ENCODE results near the gene ZDHHC6. TPM values are rescaled to one million over a fixed set of nuclear protein-coding genes. Genes with fewer than 3 reads are reported as not detected.

The ZDHHC6 gene
- total and polyA plus RNA-seq, 2 of the 8 experiments (the other 6 are each of a cell fraction or from before 2014, with no cell fraction given): 13.6 to 27.4 TPM

DNA sequence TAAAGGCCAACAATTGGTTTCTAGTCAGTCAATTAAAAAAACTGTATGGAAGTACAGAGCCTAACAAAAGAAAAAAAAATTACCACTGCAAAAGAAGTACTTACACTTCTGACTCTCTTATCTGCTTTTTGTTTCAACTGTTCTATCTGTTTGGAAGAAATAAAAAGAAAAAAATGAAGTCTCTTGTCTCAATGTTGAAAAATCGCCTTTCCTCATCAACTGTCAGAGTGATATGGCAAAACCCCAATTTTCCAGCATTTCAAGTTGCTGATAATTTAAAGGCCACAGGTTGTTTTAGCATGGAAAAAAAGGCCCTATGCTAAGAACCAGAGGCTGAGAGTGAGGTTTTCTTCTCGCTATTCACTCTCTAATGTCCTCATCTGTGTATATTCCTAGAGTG lies 13.6 kb downstream of the ZDHHC6 start:
- Histone ChIP-seq H2BK12ac (ENCODE audit: low read depth, low read length) (no peak overlapping the region), H4K5ac (ENCODE audit: insufficient read length, low read depth, low read length) (no peak overlapping the region), H3K27me3 (replicated peaks in 1 of 4; ENCODE audit: control insufficient read depth in 3 of 4, extremely low read depth in 1 of 4, insufficient read depth in 3 of 4, low read length in 3 of 4) (no peaks in the 10 kb centered on the region), H3K14ac (ENCODE audit: insufficient read length) (no peak overlapping the region), H3K4me1 (replicated peaks in 1 of 4; ENCODE audit: control insufficient read depth in 3 of 4, insufficient read depth in 4 of 4, low read length in 3 of 4) (no peaks in the 10 kb centered on the region), H3K27ac (ENCODE audit: low read depth, low read length) (no peak overlapping the region), H3K36me3 (ENCODE audit: control insufficient read depth in 2 of 4, insufficient read depth in 4 of 4, low read length in 3 of 4) (peaks cover 4 to 56% (median 28%) of the 10 kb centered on the region in 4 experiments; a peak in 7 of 8 replicates), H2BK15ac (ENCODE audit: low read length) (no peak overlapping the region), H3K4me2 (ENCODE audit: insufficient read depth in 1 of 2, low read depth in 2 of 2, low read length in 2 of 2) (no peak overlapping the region), H2AK5ac (ENCODE audit: low read depth, low read length) (no peak overlapping the region), H3K23me2 (ENCODE audit: low read depth, low read length) (no peaks in the 10 kb centered on the region; the same call in 1 of the 2 replicates), H3K79me2 (ENCODE audit: control insufficient read depth in 1 of 2, insufficient read depth in 2 of 2, low read length in 2 of 2) (no peaks in the 10 kb centered on the region), H3K9ac (replicated peaks in 1 of 4; ENCODE audit: extremely low read depth in 1 of 4, low read depth in 3 of 4, low read length in 3 of 4) (no peak overlapping the region), H3K9me3 (ENCODE audit: insufficient read depth in 2 of 2, low read depth in 1 of 2, low read length in 1 of 2) (no peaks in the 10 kb centered on the region), H4K20me1 (replicated peaks in 1 of 2; ENCODE audit: control insufficient read depth in 1 of 2, insufficient read depth in 2 of 2, low read length in 2 of 2) (peaks cover 2% of the 10 kb centered on the region in 2 experiments), H3K4me3 (ENCODE audit: extremely low read depth in 1 of 4, insufficient read depth in 2 of 4, low read depth in 3 of 4, low read length in 4 of 4) (no peak overlapping the region), H4K91ac (replicated peaks; ENCODE audit: insufficient read length, low read length) (no peak overlapping the region), H3K23ac (ENCODE audit: insufficient read length) (no peak overlapping the region), H3K4ac (replicated peaks; ENCODE audit: insufficient read length, low read depth, low read length) (no peak overlapping the region), H4K8ac (ENCODE audit: extremely low read depth, insufficient read depth, low read length) (no peak overlapping the region), H3K79me1 (ENCODE audit: low read depth, low read length) (no peaks in the 10 kb centered on the region), H2AFZ (ENCODE audit: low read length) (no peak overlapping the region), H3K56ac (replicated peaks; ENCODE audit: insufficient read length, low read depth, low read length) (no peak overlapping the region), H3K18ac (ENCODE audit: extremely low read depth, low read length) (no peak overlapping the region), H2BK120ac (replicated peaks; ENCODE audit: low read depth, low read length) (no peak overlapping the region), H2BK20ac (ENCODE audit: low read length) (no peak overlapping the region), H2BK5ac (ENCODE audit: low read depth, low read length) (no peak overlapping the region)
- CTCF ChIA-PET (ENCODE audit: partially characterized antibody): interaction anchor here (0.7 to 3.6 kb wide), 5 partner anchors 58 to 293 kb away, joined by 3 to 13 read pairs (median 7); partner anchors contain the start of gene ACSL5
- 87% methylated on average over 2 of the region's 2 CpGs; no CpG with 5 or more reads in 1 of the 2 experiments for WGBS, 2 experiments (ENCODE audit: extremely low coverage in 1 of 2, insufficient coverage in 1 of 2, insufficient read length in 1 of 2, insufficient replicate concordance in 2 of 2, low coverage in 1 of 2, low lambda C conversion rate in 2 of 2, missing lambda C conversion rate in 1 of 2)
- FAIRE-seq (no peak), DNase-seq (ENCODE audit: low read depth in 1 of 2, low spot score in 2 of 2) (no peak)
- no peak for TF ChIP-seq NANOG (IDR thresholded peaks at IDR 0.05; ENCODE audit: insufficient read depth, low read depth, low read length, poor library complexity, severe bottlenecking)
- no peak for TF ChIP-seq KDM5A (IDR thresholded peaks at IDR 0.05; ENCODE audit: low read length)
- TF ChIP-seq SP2 (IDR thresholded peaks at IDR 0.05; ENCODE audit: low read length): no peak
- POLR2A ChIA-PET (ENCODE audit: partially characterized antibody): no interaction called here

Measured in H1 (cell line).